C4-2B (cell line): ENCODE data around the gene ALG12.

Experiments
- ZFX ChIP-seq: fragments of 450-650 bp; IDR thresholded peaks from 2 replicates; pipeline ENCODE4 v1.6.1; 2017
- TF ChIP-seq, protein P1 (sequence below): fragments of 450-650 bp; conservative IDR thresholded peaks from 2 replicates; pipeline ENCODE4 v1.5.1; 2017; ENCODE audit warnings: mild to moderate bottlenecking

DNA sequence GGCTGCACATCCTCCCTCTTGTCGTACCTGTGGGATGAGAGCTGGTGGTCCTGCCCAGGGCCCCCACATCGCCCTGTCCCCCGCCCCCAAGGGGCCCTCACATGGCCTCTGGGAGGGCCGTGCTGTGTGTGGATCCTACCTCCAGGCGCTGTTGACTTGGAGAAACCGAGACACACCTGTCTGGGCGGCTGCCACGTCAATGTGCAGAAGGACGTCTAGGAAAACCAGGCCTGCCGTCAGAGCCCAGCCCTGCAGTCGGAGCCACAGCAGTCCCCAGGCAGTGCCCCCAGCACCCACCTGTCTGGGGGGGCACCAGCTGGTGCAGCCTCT, 14.2 kb downstream of the ALG12 start:
- TF ChIP-seq, protein P1, sequence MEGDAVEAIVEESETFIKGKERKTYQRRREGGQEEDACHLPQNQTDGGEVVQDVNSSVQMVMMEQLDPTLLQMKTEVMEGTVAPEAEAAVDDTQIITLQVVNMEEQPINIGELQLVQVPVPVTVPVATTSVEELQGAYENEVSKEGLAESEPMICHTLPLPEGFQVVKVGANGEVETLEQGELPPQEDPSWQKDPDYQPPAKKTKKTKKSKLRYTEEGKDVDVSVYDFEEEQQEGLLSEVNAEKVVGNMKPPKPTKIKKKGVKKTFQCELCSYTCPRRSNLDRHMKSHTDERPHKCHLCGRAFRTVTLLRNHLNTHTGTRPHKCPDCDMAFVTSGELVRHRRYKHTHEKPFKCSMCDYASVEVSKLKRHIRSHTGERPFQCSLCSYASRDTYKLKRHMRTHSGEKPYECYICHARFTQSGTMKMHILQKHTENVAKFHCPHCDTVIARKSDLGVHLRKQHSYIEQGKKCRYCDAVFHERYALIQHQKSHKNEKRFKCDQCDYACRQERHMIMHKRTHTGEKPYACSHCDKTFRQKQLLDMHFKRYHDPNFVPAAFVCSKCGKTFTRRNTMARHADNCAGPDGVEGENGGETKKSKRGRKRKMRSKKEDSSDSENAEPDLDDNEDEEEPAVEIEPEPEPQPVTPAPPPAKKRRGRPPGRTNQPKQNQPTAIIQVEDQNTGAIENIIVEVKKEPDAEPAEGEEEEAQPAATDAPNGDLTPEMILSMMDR: no peak
- TF ChIP-seq ZFX: no peak
